GM21825 (cell line): Measurements from ENCODE around the gene TAF6.
"Not testable (repeated sequence)": the region's sequence is repeated elsewhere in the genome, so short reads cannot be mapped to it uniquely, and the experiment has no call there.

Experiments
- ATAC-seq: cut with Tn5 transposase; IDR thresholded peaks from one replicate; pipeline ENCODE4 v1.9.1; 2021; ENCODE audit warnings: mild to moderate bottlenecking, moderate library complexity; ENCODE audit not compliant: unreplicated experiment

The TAF6 gene

GRCh38 chr7:100152937-100153666 lies 33.9 kb upstream of the TAF6 start:
- no peak for ATAC-seq

- no peak for ATAC-seq
These were observed 33.2 kb upstream of the TAF6 start for GRCh38 chr7:100152404-100152803.

GRCh38 chr7:100148559-100149328 lies 29.6 kb upstream of the TAF6 start, which contains the start of gene LAMTOR4:
TSS of gene LAMTOR4 (plus strand) at chr7:100148918. CDS start at chr7:100148973, 55 bp downstream.
- ATAC-seq = peak; percentile 97

- no peak for ATAC-seq
These were observed 29.0 kb upstream of the TAF6 start for GRCh38 chr7:100148225-100148558.

DNA sequence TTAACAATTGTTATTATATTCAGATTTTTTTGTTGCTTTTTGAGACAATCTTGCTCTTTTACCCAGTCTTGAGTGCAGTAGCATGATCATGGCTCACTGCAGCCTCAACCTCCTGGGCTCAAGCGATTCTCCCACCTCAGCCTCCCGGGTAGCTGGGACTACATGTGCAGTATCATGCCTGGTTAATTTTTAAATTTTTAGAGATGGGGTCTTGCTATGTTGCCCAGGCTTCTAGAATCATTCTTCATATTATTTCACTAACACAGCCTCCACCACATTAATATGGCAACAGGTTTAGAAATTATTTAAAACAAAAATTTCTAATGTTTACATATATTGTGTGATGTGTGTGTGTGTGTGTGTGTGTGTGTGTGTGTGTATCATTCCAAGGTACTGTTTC lies 28.1 kb upstream of the TAF6 start:
- ATAC-seq = no peak

GRCh38 chr7:100146350-100146749 lies 27.2 kb upstream of the TAF6 start:
- not testable (repeated sequence) for ATAC-seq

- ATAC-seq = no peak
These were observed 23.3 kb upstream of the TAF6 start for GRCh38 chr7:100142461-100142860.

DNA sequence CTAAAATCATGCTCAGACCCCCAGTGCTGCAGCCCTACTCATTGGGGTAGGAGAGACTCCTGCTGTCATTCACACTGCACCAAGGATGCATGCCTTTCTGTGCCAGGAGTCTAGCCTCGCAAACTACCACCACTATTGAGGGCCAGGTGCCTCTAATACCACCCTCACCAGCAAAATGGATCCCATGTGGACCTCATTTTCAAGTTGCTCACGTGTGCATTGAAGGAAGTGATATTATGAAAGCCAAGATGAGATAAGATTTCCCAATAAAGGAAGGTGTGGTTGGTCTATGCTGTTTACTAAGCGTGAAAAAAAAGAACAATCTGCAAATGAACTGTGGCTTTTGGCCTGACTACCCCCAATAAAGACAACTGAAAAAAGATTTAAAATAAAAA lies 22.4 kb upstream of the TAF6 start:
- ATAC-seq = no peak

DNA sequence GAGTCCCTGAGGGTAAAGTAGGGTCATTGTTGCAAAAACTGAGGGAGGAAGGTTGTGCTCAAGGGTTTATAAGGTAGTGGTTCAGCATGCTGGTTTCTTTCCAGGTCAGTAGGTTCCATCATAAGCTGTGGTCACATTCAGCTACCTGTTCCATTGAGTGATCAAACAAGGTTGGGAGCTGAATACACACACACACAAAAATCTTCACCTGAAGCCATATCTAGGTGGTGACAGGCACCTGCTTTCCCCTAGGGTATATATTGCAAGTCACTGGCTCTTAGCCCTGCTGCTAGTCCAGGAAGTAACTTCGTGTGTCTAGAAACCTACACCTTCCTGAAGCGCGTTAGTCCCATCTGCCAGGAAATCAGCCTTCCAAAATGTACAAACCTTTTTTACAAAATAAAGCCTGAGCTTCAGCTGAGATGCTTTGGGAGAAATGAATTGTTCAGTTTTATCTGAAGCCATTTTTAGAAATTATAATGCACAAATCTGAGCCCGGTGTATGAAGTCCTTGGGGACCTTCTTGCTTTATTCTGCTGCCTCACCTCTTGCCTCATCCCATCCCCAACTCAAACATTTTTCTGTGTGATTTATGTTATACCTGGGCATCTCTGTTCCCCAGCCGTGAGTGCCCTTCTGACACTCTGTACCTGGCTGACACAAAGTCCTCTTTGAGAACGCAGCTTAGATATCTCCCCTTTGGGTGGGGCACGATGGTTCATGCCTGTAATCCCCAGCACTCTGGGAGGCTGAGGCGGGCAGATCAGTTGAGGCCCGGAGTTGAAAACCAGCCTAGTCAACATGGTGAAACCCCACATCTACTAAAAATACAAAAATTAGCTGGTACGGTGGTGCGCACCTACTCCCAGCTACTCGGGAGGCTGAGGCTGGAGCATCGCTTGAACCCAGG lies 18.9 kb upstream of the TAF6 start:
- no peak for ATAC-seq

GRCh38 chr7:100132697-100133151 lies 13.6 kb upstream of the TAF6 start:
- no peak for ATAC-seq

DNA sequence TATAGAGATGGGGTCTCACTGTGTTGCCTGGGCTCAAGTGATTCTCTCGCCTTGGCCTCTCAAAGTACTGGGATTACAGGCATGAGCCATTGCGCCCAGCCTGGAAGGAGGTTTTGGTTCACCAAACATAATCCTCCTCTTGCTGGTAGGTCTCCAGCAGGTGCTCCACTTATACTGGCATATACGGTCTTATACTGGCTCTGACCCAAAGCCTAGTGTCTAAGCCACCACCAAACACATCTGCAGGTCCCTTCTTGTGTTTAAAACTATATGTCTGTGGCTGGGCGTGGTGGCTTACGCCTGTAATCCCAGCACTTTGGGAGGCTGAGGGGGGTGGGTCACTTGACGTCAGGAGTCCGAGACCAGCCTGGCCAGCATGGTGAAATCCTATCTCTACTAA lies 13.0 kb upstream of the TAF6 start:
- no peak for ATAC-seq

- ATAC-seq = no peak
These were observed 11.7 kb upstream of the TAF6 start for GRCh38 chr7:100130608-100131453.

DNA sequence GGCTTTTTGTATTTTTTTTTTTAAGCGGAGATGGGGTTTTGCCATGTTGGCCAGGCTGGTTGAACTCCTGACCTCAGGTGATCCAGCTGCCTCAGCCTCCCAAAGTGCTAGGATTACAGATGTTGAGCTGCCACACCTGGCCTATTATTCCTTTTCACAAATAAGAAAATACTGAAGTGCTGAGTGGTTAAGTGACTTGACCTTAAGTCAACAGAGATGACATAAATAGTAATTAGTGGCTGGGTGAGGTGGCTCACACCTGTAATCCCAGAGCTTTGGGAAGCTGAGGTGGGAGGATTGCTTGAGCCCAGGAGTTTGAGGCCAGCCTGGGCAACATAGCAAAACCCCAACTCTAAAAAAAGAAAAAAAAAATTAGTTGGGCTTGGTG lies 11.1 kb upstream of the TAF6 start:
- ATAC-seq = not testable (repeated sequence)

- no peak for ATAC-seq
These were observed 9.4 kb upstream of the TAF6 start for GRCh38 chr7:100128637-100128963.

DNA sequence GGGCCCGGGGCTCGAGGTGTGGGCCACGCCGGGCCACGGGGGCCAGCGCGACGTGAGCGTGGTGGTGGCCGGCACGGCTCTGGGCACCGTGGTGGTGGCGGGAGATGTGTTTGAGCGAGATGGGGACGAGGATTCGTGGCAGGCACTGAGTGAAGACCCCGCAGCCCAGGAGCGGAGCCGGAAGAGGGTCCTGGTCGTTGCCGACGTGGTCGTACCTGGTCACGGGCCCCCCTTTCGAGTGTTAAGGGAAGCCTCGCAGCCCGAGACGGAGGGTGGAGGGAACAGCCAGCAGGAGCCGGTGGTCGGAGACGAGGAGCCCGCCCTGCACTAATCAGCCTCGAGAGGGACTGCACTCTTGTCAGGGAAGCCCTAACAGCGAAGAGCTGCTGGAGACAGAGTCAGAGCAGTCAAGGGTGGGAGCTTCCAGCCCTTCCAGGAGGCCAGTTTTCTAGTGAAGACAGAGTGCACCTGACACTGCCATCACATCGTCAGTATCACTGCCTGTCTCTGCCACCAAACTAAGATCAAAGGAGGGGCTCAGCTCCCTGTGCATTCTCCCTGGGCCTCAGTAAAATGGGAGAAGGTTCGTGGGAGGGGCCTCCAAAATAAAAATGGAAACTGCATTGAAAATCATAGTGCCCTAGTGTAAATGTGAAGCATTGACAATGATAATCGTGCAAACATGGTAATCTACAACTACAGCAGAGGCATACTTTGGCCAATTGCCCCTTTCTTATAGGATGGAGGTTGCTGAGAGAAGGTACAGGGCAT lies 8.9 kb upstream of the TAF6 start:
- peak; percentile 3 for ATAC-seq

- ATAC-seq = peak; percentile 53
These were observed 8.0 kb upstream of the TAF6 start, which contains the start of gene MBLAC1 for GRCh38 chr7:100126931-100127865. TSS of gene MBLAC1 (plus strand) at chr7:100126967. CDS start at chr7:100127396, 429 bp downstream.

- peak; percentile 2 for ATAC-seq
These were observed 7.2 kb upstream of the TAF6 start for GRCh38 chr7:100126239-100126930.
